Gastroesophageal sphincter (tissue), 3 donors: Measurements from ENCODE around the gene FNDC5.

ENCODE experiments used
- CTCF ChIP-seq, 4 experiments: fragments of 200-600 bp in 2 of 4; fragments of 450-650 bp in 2 of 4; sonication (generic) in 1 of 4; IDR thresholded peaks; one replicate each; pipeline ENCODE4 v1.5.1; 2017 to 2019; ENCODE audit warnings: antibody characterized with exemption in 4 of 4, mild to moderate bottlenecking in 2 of 4, moderate library complexity in 2 of 4
- EP300 ChIP-seq: sonication (generic); formaldehyde crosslinking; IDR thresholded peaks from one replicate; pipeline ENCODE4 v1.6.1; 2017; ENCODE audit warnings: antibody characterized with exemption, mild to moderate bottlenecking

GRCh38 chr1:32896451-32896850 is 25.7 kb upstream of the FNDC5 start:
- TF ChIP-seq EP300 (no peak), CTCF (IDR thresholded peaks at IDR 0.05) (no peak)
